ENCODE results near the gene PRKAG2.

The PRKAG2 gene

DNA sequence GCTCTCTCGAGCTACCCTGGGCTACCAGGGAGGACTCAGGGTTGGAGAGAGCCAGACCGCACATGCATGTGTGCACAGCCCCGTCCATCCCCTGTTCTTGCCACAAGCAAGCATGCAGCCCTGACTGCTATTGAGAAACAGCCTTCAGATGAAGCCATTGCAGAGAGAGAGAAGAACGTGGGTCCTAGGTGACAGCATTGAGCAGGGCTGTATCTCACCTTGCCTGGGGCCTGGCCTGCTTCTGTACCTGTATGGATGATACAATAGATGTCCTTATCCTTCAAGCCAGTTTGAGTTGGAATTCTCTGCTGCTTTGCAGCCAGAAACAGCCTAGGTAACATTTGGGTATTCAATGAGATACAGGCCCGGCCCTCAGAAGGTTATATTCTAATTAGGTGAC lies 229.9 kb downstream of the PRKAG2 start:
- Histone ChIP-seq H3K4me1 (ENCODE audit: insufficient read depth, low read length) (no peaks in the 10 kb centered on the region), H3K4me3 (ENCODE audit: low read length) (no peak overlapping the region), H3K36me3 (ENCODE audit: insufficient read depth, low read length) (no peaks in the 10 kb centered on the region), H2AFZ (ENCODE audit: low read depth, low read length) (no peak overlapping the region), H3K27me3 (ENCODE audit: insufficient read depth, low read length) (no peaks in the 10 kb centered on the region), H3K9me3 (ENCODE audit: low read length) (peaks cover 3% of the 10 kb centered on the region)

GRCh38 chr7:151645311-151645710 lies 231.6 kb downstream of the PRKAG2 start:
- Histone ChIP-seq H3K9me3 (ENCODE audit: low read length) (peaks cover 3% of the 10 kb centered on the region), H3K4me3 (ENCODE audit: low read length) (no peak overlapping the region), H3K36me3 (ENCODE audit: insufficient read depth, low read length) (no peaks in the 10 kb centered on the region), H3K27me3 (ENCODE audit: insufficient read depth, low read length) (no peaks in the 10 kb centered on the region), H2AFZ (ENCODE audit: low read depth, low read length) (no peak overlapping the region), H3K4me1 (ENCODE audit: insufficient read depth, low read length) (no peaks in the 10 kb centered on the region)

- Histone ChIP-seq H3K4me1 (ENCODE audit: insufficient read depth, low read length) (no peaks in the 10 kb centered on the region), H3K27me3 (ENCODE audit: insufficient read depth, low read length) (no peaks in the 10 kb centered on the region), H3K4me3 (ENCODE audit: low read length) (no peak overlapping the region), H3K36me3 (ENCODE audit: insufficient read depth, low read length) (no peaks in the 10 kb centered on the region), H3K9me3 (ENCODE audit: low read length) (peaks cover 3% of the 10 kb centered on the region), H2AFZ (ENCODE audit: low read depth, low read length) (no peak overlapping the region)
Observed at GRCh38 chr7:151644554-151644953, 232.4 kb downstream of the PRKAG2 start.

DNA sequence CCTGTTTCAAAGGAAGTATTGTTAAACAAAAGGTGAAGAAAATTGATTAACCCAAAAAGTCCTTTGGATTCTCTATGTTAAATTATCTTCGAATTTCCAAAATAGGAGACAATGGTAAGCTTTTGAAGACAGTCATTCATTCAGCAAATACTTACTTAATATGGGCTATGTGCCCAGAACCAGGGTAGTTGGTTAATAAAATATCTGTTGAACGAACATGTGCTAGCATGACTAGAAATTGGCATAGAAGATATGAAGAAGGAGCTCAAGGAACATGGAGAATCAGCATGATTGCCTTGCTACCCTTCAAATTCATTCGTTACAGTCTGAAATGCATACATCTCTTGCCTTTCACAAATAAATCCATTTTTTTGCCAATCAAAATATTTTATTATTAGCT lies 234.2 kb downstream of the PRKAG2 start:
- Histone ChIP-seq H3K27me3 (ENCODE audit: insufficient read depth, low read length) (no peaks in the 10 kb centered on the region), H3K4me3 (ENCODE audit: low read length) (no peak overlapping the region), H2AFZ (ENCODE audit: low read depth, low read length) (no peak overlapping the region), H3K4me1 (ENCODE audit: insufficient read depth, low read length) (no peaks in the 10 kb centered on the region), H3K36me3 (ENCODE audit: insufficient read depth, low read length) (no peaks in the 10 kb centered on the region), H3K9me3 (ENCODE audit: low read length) (peaks cover 5% of the 10 kb centered on the region)

DNA sequence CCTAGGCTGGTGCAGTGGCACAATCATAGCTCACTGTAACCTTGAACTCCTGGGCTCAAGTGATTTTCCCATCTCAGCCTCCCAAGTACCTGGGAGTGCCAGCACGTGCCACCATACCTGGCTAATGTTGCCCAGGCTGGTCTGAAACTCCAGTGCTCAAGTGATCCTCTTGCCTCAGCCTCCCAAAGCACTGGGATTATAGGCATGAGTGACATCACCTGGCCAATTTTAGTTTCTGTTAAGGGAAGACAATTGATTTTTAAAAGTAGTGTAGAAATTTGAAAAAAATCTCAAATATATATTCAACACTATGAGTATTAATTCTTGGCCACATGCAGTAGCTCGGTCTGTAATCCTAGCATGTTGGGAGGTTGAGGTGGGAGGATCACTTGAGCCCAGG lies 235.3 kb downstream of the PRKAG2 start:
- no peak overlapping the region for H2AFZ ChIP-seq (ENCODE audit: low read depth, low read length)
- H3K4me3 ChIP-seq (ENCODE audit: low read length): no peak overlapping the region
- H3K4me1 ChIP-seq (ENCODE audit: insufficient read depth, low read length): no peaks in the 10 kb centered on the region
- H3K27me3 ChIP-seq (ENCODE audit: insufficient read depth, low read length): no peaks in the 10 kb centered on the region
- peaks cover 5% of the 10 kb centered on the region for H3K9me3 ChIP-seq (ENCODE audit: low read length)
- H3K36me3 ChIP-seq (ENCODE audit: insufficient read depth, low read length): no peaks in the 10 kb centered on the region

DNA sequence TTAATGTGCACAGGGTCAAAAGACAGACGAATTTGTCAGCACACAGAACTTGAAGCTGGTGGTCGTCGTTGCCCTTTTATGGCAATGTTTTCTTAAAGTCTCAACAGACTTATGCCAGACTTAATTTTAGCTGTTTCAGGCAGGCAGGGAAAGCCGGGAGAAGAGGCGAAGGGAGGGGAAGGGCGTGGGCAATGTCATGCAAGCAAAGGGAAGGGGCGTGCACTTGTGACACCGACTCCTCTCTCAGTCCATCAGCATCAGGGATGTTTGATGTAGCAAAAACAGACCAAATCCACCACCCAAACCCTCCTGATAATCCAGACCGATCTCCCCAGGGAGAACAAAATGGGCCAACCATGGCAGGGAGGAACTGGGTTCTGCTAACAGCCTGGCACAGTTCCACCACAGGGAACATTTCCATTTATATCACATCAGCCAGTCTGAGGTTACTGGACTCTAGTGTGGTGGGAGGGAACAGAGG lies 239.1 kb downstream of the PRKAG2 start:
- Histone ChIP-seq H3K27me3 (ENCODE audit: insufficient read depth, low read length) (no peaks in the 10 kb centered on the region), H2AFZ (ENCODE audit: low read depth, low read length) (no peak overlapping the region), H3K4me3 (ENCODE audit: low read length) (no peak overlapping the region), H3K4me1 (ENCODE audit: insufficient read depth, low read length) (no peaks in the 10 kb centered on the region), H3K9me3 (ENCODE audit: low read length) (peaks cover 2% of the 10 kb centered on the region), H3K36me3 (ENCODE audit: insufficient read depth, low read length) (no peaks in the 10 kb centered on the region)

- Histone ChIP-seq H3K4me3 (ENCODE audit: low read length) (no peak overlapping the region), H3K27me3 (ENCODE audit: insufficient read depth, low read length) (no peaks in the 10 kb centered on the region), H3K36me3 (ENCODE audit: insufficient read depth, low read length) (no peaks in the 10 kb centered on the region), H3K9me3 (ENCODE audit: low read length) (peaks cover 2% of the 10 kb centered on the region), H3K4me1 (ENCODE audit: insufficient read depth, low read length) (peaks cover 13% of the 10 kb centered on the region), H2AFZ (ENCODE audit: low read depth, low read length) (no peak overlapping the region)
Observed at GRCh38 chr7:151634643-151635042, 242.3 kb downstream of the PRKAG2 start.

GRCh38 chr7:151633516-151633812 lies 243.5 kb downstream of the PRKAG2 start:
- Histone ChIP-seq H3K27me3 (ENCODE audit: insufficient read depth, low read length) (no peaks in the 10 kb centered on the region), H3K4me3 (ENCODE audit: low read length) (no peak overlapping the region), H3K36me3 (ENCODE audit: insufficient read depth, low read length) (no peaks in the 10 kb centered on the region), H3K9me3 (ENCODE audit: low read length) (no peaks in the 10 kb centered on the region), H2AFZ (ENCODE audit: low read depth, low read length) (no peak overlapping the region), H3K4me1 (ENCODE audit: insufficient read depth, low read length) (peaks cover 21% of the 10 kb centered on the region)

- no peaks in the 10 kb centered on the region for H3K27me3 ChIP-seq (ENCODE audit: insufficient read depth, low read length)
- no peaks in the 10 kb centered on the region for H3K9me3 ChIP-seq (ENCODE audit: low read length)
- H3K4me3 ChIP-seq (ENCODE audit: low read length): peak overlapping the region; percentile 65
- H2AFZ ChIP-seq (ENCODE audit: low read depth, low read length): peak overlapping the region; percentile 50
- H3K4me1 ChIP-seq (ENCODE audit: insufficient read depth, low read length): peaks cover 21% of the 10 kb centered on the region
- no peaks in the 10 kb centered on the region for H3K36me3 ChIP-seq (ENCODE audit: insufficient read depth, low read length)
Observed at GRCh38 chr7:151632750-151633515, 244.0 kb downstream of the PRKAG2 start.

DNA sequence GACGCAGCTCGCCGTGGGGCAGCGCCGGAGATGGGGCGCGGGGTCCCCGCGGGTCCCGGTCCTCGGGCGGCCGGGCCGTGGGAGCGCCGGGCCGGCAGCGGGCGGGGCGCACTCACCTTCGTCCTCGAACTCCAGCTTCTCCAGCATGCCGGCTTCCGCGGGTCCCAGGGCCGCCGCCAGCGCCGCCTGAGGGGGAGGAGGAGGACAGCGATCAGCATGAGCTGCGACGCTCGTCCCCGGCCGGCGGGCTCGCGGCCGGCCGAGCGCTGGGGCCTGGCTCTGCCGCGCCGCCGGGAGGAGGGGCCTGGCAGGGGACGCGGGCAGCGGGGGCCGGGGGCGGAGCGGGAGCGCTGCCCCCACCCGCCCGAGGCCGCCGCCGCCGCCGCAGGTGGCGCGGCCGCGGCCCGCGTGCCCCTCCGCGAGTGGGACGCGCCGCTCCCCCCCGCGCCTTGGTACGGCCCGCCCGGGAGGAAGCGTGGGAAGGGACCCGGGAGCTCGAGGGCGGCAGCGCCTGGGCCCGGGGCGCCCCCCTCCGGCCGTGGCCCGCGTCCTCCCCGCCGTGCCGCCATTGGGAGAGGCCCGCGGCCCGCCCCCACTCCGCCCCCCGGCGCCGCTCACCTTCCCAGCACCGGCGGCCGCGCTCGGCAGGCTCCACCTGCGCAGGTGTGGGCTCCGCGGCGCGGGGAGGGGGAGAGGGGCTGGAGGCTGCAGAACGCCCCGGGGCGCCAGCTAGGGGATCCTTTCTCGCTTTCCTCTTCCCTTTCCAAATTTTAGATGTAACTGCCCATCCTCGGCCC lies 244.8 kb downstream of the PRKAG2 start:
- H2AFZ ChIP-seq (ENCODE audit: low read depth, low read length): peak overlapping the region; percentile 95
- H3K27me3 ChIP-seq (ENCODE audit: insufficient read depth, low read length): no peaks in the 10 kb centered on the region
- H3K4me1 ChIP-seq (ENCODE audit: insufficient read depth, low read length): peaks cover 21% of the 10 kb centered on the region
- no peaks in the 10 kb centered on the region for H3K9me3 ChIP-seq (ENCODE audit: low read length)
- H3K36me3 ChIP-seq (ENCODE audit: insufficient read depth, low read length): no peaks in the 10 kb centered on the region
- H3K4me3 ChIP-seq (ENCODE audit: low read length): peak overlapping the region; percentile 65

GRCh38 chr7:151631570-151631952 lies 245.4 kb downstream of the PRKAG2 start:
- Histone ChIP-seq H3K4me3 (ENCODE audit: low read length) (peak overlapping the region; percentile 65), H3K4me1 (ENCODE audit: insufficient read depth, low read length) (peaks cover 21% of the 10 kb centered on the region), H3K27me3 (ENCODE audit: insufficient read depth, low read length) (no peaks in the 10 kb centered on the region), H2AFZ (ENCODE audit: low read depth, low read length) (peak overlapping the region; percentile 95), H3K9me3 (ENCODE audit: low read length) (no peaks in the 10 kb centered on the region), H3K36me3 (ENCODE audit: insufficient read depth, low read length) (no peaks in the 10 kb centered on the region)

GRCh38 chr7:151630851-151631569 lies 245.9 kb downstream of the PRKAG2 start:
- Histone ChIP-seq H3K4me1 (ENCODE audit: insufficient read depth, low read length) (peaks cover 21% of the 10 kb centered on the region), H3K27me3 (ENCODE audit: insufficient read depth, low read length) (no peaks in the 10 kb centered on the region), H2AFZ (ENCODE audit: low read depth, low read length) (peak overlapping the region; percentile 95), H3K36me3 (ENCODE audit: insufficient read depth, low read length) (no peaks in the 10 kb centered on the region), H3K9me3 (ENCODE audit: low read length) (no peaks in the 10 kb centered on the region), H3K4me3 (ENCODE audit: low read length) (peak overlapping the region; percentile 65)

DNA sequence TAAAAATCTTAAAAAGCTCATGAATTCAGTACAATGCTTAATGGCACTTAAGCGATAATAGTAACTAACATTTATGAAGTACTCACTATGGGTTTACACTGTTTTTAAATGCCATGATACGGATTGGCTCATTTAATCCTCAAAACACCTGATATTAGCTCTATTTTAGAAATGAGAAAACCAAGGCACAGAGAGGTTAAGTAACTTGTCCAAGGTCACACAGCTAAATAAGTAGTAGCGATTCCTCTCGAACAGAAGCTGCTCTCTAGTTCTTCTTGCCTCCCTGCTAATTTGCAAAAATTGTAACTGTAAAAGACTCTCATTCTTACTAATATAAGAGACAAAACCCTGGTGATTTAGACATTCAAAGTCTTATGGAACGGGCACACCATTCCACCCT lies 246.6 kb downstream of the PRKAG2 start:
- Histone ChIP-seq H3K4me3 (ENCODE audit: low read length) (peak overlapping the region; percentile 65), H3K36me3 (ENCODE audit: insufficient read depth, low read length) (no peaks in the 10 kb centered on the region), H3K4me1 (ENCODE audit: insufficient read depth, low read length) (peaks cover 21% of the 10 kb centered on the region), H3K27me3 (ENCODE audit: insufficient read depth, low read length) (no peaks in the 10 kb centered on the region), H3K9me3 (ENCODE audit: low read length) (no peaks in the 10 kb centered on the region), H2AFZ (ENCODE audit: low read depth, low read length) (no peak overlapping the region)
